Activated CD4-positive, alpha-beta T cell treated with anti-CD3 and anti-CD28 coated beads, Interleukin-2, amount 10 ng/mL, durations not matched to agents 24 days and 14 days (primary cell): Measurements from ENCODE around the gene FOXRED2. TPM values are rescaled to one million over a fixed set of nuclear protein-coding genes. Genes with fewer than 3 reads are reported as not detected.
A peak's percentile ranks its signal among the peaks of the same experiment; 100 is the strongest.

Experiments used
- DNase-seq: peaks from one replicate; pipeline ENCODE4 v3.0.0; 2022
- H3K27ac Mint-ChIP-seq: one replicate; pipeline ENCODE4 v1.8.0; 2022; ENCODE audit warnings: mild to moderate bottlenecking, mixed read lengths
- H3K27me3 Mint-ChIP-seq: one replicate; pipeline ENCODE4 v1.8.0; 2022; ENCODE audit warnings: mixed read lengths
- H3K36me3 Mint-ChIP-seq: one replicate; pipeline ENCODE4 v1.8.0; 2022; ENCODE audit warnings: low read depth, mild to moderate bottlenecking, mixed read lengths
- H3K4me1 Mint-ChIP-seq: one replicate; pipeline ENCODE4 v1.8.0; 2021; ENCODE audit warnings: mixed read lengths
- H3K4me3 Mint-ChIP-seq: one replicate; pipeline ENCODE4 v1.8.0; 2022; ENCODE audit warnings: mild to moderate bottlenecking, moderate library complexity, mixed read lengths
- H3K9me3 Mint-ChIP-seq: one replicate; pipeline ENCODE4 v1.8.0; 2021; ENCODE audit warnings: mixed read lengths
- intact Hi-C: fragments of 100-400 bp; cut with micrococcal nuclease; formaldehyde crosslinking; loops from one replicate; pipeline ENCODE4 v1.15.1; 2023
- total RNA-seq: library from RNA; stranded (reverse); gene quantifications from 2 replicates; pipeline ENCODE4 v1.2.3, GENCODE V29; 2022

FOXRED2 gene
- 25.4 and 26.3 TPM in 2 replicates for total RNA-seq

- no peaks in the 10 kb centered on the region for H3K27me3 Mint-ChIP-seq
- H3K4me3 Mint-ChIP-seq: peak within 1 kb of the TSS; percentile 70
- intact Hi-C loops: loop anchor here (1.0 to 2.0 kb wide), 2 partner anchors 22 to 24 kb away; partner anchors contain the start of gene EIF3D
- no peaks in the 10 kb centered on the region for H3K9me3 Mint-ChIP-seq
- peaks cover 10% of the 10 kb centered on the region for H3K4me1 Mint-ChIP-seq
- H3K36me3 Mint-ChIP-seq: peaks cover 22% of the 10 kb centered on the region
- peak within 1 kb of the TSS; percentile 70 for H3K27ac Mint-ChIP-seq
- peak; percentile 98 for DNase-seq
Measured at GRCh38 chr22:36506637-36507517, at the start of gene FOXRED2. FOXRED2 (minus strand) TSS chr22:36507040; CDS start chr22:36506422, 618 bp downstream.

GRCh38 chr22:36554098-36554497 lies 47.3 kb upstream of the FOXRED2 start:
- Mint-ChIP-seq H3K27me3 (peaks cover 14% of the 10 kb centered on the region), H3K4me1 (peaks cover 4% of the 10 kb centered on the region), H3K27ac (no peak overlapping the region), H3K9me3 (no peaks in the 10 kb centered on the region), H3K4me3 (no peak overlapping the region), H3K36me3 (no peaks in the 10 kb centered on the region)
- no peak for DNase-seq
- intact Hi-C loops: no loop called here

- intact Hi-C loops: no loop called here
- Mint-ChIP-seq H3K36me3 (no peaks in the 10 kb centered on the region), H3K4me3 (no peak overlapping the region), H3K4me1 (peaks cover 10% of the 10 kb centered on the region), H3K27me3 (peaks cover 14% of the 10 kb centered on the region), H3K9me3 (no peaks in the 10 kb centered on the region), H3K27ac (no peak overlapping the region)
- no peak for DNase-seq
Measured at GRCh38 chr22:36552289-36552688, 45.4 kb upstream of the FOXRED2 start.

- no peak for DNase-seq
- no peak overlapping the region for H3K27ac Mint-ChIP-seq
- H3K36me3 Mint-ChIP-seq: no peaks in the 10 kb centered on the region
- no peak overlapping the region for H3K4me3 Mint-ChIP-seq
- peaks cover 19% of the 10 kb centered on the region for H3K4me1 Mint-ChIP-seq
- H3K27me3 Mint-ChIP-seq: peaks cover 14% of the 10 kb centered on the region
- intact Hi-C loops: no loop called here
- H3K9me3 Mint-ChIP-seq: no peaks in the 10 kb centered on the region
Measured at GRCh38 chr22:36550701-36551495, 44.1 kb upstream of the FOXRED2 start.

GRCh38 chr22:36549033-36549432 lies 42.2 kb upstream of the FOXRED2 start:
- Mint-ChIP-seq H3K4me1 (peaks cover 24% of the 10 kb centered on the region), H3K27ac (no peak overlapping the region), H3K36me3 (no peaks in the 10 kb centered on the region), H3K27me3 (peaks cover 14% of the 10 kb centered on the region), H3K9me3 (no peaks in the 10 kb centered on the region), H3K4me3 (no peak overlapping the region)
- intact Hi-C loops: loop anchor here (5.0 to 10.0 kb wide), 3 partner anchors 233 to 496 kb away; no protein-coding TSS in a partner anchor
- no peak for DNase-seq

GRCh38 chr22:36548606-36549005 lies 41.8 kb upstream of the FOXRED2 start:
- peaks cover 25% of the 10 kb centered on the region for H3K4me1 Mint-ChIP-seq
- no peaks in the 10 kb centered on the region for H3K36me3 Mint-ChIP-seq
- no peaks in the 10 kb centered on the region for H3K9me3 Mint-ChIP-seq
- intact Hi-C loops: loop anchor here (5.0 to 10.0 kb wide), 3 partner anchors 234 to 496 kb away; no protein-coding TSS in a partner anchor
- H3K27me3 Mint-ChIP-seq: peaks cover 14% of the 10 kb centered on the region
- no peak overlapping the region for H3K4me3 Mint-ChIP-seq
- no peak overlapping the region for H3K27ac Mint-ChIP-seq
- no peak for DNase-seq

GRCh38 chr22:36546932-36547331 lies 40.1 kb upstream of the FOXRED2 start:
- no peaks in the 10 kb centered on the region for H3K9me3 Mint-ChIP-seq
- H3K36me3 Mint-ChIP-seq: no peaks in the 10 kb centered on the region
- peaks cover 29% of the 10 kb centered on the region for H3K4me1 Mint-ChIP-seq
- H3K27ac Mint-ChIP-seq: no peak overlapping the region
- intact Hi-C loops: loop anchor here (1.0 to 10.0 kb wide), 4 partner anchors 235 to 498 kb away; no protein-coding TSS in a partner anchor
- H3K4me3 Mint-ChIP-seq: no peak overlapping the region
- peaks cover 11% of the 10 kb centered on the region for H3K27me3 Mint-ChIP-seq
- DNase-seq: no peak

- Mint-ChIP-seq H3K36me3 (no peaks in the 10 kb centered on the region), H3K9me3 (no peaks in the 10 kb centered on the region), H3K27ac (no peak overlapping the region), H3K4me1 (peaks cover 32% of the 10 kb centered on the region), H3K4me3 (no peak overlapping the region), H3K27me3 (peaks cover 5% of the 10 kb centered on the region)
- intact Hi-C loops: loop anchor here (1.0 to 10.0 kb wide), 4 partner anchors 236 to 499 kb away; no protein-coding TSS in a partner anchor
- peak; percentile 80 for DNase-seq
Measured at GRCh38 chr22:36546092-36546804, 39.4 kb upstream of the FOXRED2 start.

- Mint-ChIP-seq H3K4me3 (no peak overlapping the region), H3K27me3 (no peaks in the 10 kb centered on the region), H3K9me3 (no peaks in the 10 kb centered on the region), H3K27ac (peak overlapping the region; percentile 29), H3K36me3 (no peaks in the 10 kb centered on the region), H3K4me1 (peaks cover 29% of the 10 kb centered on the region)
- intact Hi-C loops: loop anchor here (10.0 kb wide), 1 partner anchor 501 kb away; no protein-coding TSS in a partner anchor
- DNase-seq: no peak
Measured at GRCh38 chr22:36544107-36544620, 37.3 kb upstream of the FOXRED2 start.

GRCh38 chr22:36541831-36542411 lies 35.1 kb upstream of the FOXRED2 start:
- peak; percentile 78 for DNase-seq
- no peaks in the 10 kb centered on the region for H3K36me3 Mint-ChIP-seq
- no peaks in the 10 kb centered on the region for H3K9me3 Mint-ChIP-seq
- intact Hi-C loops: loop anchor here (10.0 kb wide), 1 partner anchor 503 kb away; no protein-coding TSS in a partner anchor
- peak overlapping the region; percentile 32 for H3K4me3 Mint-ChIP-seq
- peaks cover 20% of the 10 kb centered on the region for H3K4me1 Mint-ChIP-seq
- H3K27me3 Mint-ChIP-seq: no peaks in the 10 kb centered on the region
- peak overlapping the region; percentile 88 for H3K27ac Mint-ChIP-seq

- Mint-ChIP-seq H3K36me3 (no peaks in the 10 kb centered on the region), H3K4me3 (no peak overlapping the region), H3K9me3 (no peaks in the 10 kb centered on the region), H3K27me3 (no peaks in the 10 kb centered on the region), H3K4me1 (peaks cover 15% of the 10 kb centered on the region), H3K27ac (no peak overlapping the region)
- no peak for DNase-seq
- intact Hi-C loops: loop anchor here (10.0 kb wide), 1 partner anchor 504 kb away; no protein-coding TSS in a partner anchor
Measured at GRCh38 chr22:36540867-36541642, 34.2 kb upstream of the FOXRED2 start.

- no peak for DNase-seq
- H3K9me3 Mint-ChIP-seq: peaks cover 3% of the 10 kb centered on the region
- peaks cover 8% of the 10 kb centered on the region for H3K4me1 Mint-ChIP-seq
- no peaks in the 10 kb centered on the region for H3K36me3 Mint-ChIP-seq
- H3K27me3 Mint-ChIP-seq: no peaks in the 10 kb centered on the region
- no peak overlapping the region for H3K4me3 Mint-ChIP-seq
- H3K27ac Mint-ChIP-seq: no peak overlapping the region
- intact Hi-C loops: no loop called here
Measured at GRCh38 chr22:36538529-36538928, 31.7 kb upstream of the FOXRED2 start.
